NCI-H2196 (cell line): Measurements from ENCODE around the gene NPHS2.
"Not testable (repeated sequence)": the region's sequence is repeated elsewhere in the genome, so short reads cannot be mapped to it uniquely, and the experiment has no call there.

ENCODE experiments used
- DNase-seq: peaks from one replicate; lab custom pipeline; 2025; ENCODE audit not compliant: unreplicated experiment; lab: John Stamatoyannopoulos, UW

NPHS2 gene

DNA sequence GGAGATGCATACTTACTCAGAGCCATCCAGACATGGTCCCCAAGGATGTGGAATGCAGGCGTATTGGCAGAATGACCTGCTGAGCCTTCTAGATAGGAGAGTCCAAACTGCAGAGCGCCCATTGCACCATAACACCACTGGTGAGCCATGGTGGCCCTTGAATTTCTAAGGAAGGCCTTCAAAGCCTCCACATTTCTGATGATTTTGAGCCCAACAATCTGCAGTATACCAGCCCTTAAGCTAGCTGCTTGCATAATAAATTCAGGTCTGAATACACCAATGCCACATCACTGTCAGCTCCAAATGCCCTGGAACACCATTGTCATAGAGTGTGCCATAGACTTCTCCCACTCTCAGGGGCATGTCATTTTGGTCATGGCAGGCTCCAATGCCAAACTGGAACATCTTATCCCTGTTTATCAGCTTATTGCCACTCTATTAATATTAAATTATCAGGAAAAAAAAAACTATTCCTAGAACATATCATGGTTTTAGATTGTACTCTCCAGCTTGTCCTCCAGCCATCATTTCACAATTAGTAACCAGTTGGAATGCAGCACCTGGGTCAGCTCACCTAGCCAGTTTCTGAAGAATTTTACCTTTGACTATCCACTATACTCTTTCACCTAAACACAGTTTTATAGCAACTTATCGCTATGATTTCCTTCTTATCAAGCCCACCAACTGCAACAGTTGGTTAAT lies 26.9 kb downstream of the NPHS2 start:
- DNase-seq: no peak

DNA sequence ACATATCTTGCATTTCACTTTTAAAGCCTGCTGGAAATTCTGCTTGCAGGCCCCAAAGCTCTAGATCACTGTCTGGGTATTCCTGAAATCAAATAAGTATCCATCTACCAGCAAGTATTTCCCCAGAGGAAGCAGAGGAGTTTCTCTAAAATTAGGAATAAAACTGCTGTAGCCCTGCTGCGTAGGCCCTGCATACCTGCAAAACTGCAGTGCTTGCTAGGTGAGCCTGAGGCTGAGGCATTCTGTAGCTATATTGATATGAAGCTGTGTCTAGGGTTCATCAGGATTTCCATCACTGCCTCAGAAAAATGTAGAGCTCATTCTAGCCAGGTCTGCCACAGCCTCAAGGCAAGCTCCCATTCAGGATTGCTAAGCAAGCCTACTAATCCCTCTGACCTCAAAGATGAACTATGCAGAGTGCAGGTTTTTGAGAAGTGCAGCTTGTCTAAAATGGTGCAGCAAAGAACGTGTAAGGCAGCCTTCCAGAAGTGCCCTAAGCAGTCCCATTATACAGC lies 28.7 kb downstream of the NPHS2 start:
- no peak for DNase-seq

DNA sequence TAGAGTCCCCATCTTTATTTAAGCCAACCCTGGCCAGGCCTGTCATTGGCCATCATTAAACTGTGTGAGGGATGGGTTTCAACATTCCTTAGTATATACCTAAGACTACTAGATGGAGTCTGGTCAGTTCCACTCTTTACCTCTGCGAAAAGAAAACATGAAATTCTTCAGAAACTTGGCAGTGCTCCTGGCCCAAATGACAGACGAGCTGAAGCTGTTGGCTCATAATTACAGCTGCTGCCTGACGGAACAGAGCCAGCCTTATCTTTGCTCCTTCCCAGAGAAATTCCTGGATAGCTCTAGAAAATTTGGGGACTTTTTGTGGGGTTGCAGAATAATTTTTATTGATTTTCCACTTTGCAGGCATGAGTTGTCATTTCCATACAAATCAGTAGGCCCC lies 30.4 kb downstream of the NPHS2 start:
- no peak for DNase-seq

DNA sequence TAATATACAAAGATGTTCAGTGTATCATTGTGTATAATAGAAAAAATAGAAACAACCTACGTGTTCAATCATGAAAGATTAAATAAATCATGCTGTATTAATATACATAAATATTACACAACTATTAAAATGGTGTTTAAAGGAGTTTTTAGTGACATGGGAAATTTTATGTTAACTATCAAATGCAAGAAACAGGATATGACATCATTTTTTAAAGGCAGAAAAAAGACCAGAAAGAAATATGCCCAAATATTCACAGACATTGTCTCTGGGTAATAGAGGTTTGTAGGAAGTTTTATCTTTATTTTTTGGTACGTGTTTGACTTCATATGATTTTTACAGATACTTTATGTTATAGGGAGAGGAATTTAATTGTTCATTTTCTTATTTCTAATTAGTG lies 34.0 kb downstream of the NPHS2 start:
- no peak for DNase-seq

DNA sequence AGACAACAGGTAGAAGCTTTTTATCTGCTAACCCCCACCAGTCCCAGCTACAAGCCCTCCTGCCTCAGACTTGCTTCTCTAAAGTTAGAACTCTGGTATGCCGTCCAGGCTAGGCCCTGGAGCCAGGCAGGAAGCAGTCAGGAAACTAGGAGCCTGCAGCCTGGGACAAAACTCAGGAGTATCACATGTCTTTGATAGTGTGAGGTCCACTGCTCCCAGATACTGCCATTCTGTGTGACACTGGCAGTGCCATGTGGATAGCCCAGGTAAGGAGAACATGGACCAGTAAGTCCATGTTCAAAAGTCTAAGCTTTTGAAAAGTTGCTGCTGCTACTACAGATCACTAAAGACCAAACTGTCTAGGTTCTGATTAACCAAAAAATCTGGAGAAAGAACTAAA lies 45.4 kb downstream of the NPHS2 start:
- no peak for DNase-seq

DNA sequence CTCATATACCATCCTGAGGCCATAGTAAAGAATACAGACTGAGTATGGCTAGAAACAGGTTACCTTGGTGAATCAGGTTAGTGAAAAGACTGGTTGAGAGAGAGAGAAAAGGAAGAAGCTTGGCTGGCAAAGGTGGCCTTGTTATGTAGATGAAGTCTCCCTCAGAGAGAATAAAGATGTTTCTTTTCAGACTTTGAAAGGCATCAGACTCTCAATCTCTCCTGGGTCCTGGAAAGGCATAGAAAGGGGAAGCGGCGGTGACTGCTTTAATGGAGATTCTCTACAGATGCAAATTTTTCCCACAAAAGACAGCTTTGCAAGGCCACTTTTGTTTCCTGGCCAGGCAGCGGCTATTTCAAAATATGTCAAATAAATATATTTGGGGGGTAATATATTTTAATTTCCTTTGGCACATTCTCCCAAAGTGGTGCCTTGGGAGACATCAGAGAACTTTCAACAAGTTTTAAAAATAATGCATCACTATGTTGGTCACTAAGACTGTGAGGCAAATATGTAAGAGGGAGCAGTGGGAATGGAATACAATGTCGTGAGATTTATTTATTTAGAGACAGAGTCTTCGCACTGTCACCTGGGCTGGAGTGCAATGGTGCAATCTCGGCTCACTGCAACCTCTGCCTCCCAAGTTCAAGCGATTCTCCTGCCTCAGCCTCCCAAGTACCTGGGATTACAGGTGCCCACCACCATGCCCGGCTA lies 46.1 kb downstream of the NPHS2 start:
- DNase-seq: no peak

DNA sequence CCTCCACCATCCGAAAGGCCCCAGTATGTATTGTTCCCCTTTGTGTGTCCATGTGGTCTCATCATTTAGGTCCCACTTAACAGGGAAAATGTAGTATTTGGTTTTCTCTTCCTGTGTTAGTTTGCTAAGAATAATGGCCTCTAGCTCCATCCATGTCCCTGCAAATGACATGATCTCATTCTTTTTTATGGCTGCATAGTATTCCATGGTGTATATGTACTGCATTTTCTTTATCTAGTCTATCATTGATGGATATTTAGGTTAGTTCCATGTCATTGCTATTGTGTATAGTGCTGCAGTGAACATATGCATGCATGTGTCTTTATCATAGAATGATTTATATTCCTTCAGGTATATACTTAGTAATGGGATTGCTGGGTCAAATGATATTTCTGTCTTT lies 57.2 kb downstream of the NPHS2 start:
- not testable (repeated sequence) for DNase-seq

DNA sequence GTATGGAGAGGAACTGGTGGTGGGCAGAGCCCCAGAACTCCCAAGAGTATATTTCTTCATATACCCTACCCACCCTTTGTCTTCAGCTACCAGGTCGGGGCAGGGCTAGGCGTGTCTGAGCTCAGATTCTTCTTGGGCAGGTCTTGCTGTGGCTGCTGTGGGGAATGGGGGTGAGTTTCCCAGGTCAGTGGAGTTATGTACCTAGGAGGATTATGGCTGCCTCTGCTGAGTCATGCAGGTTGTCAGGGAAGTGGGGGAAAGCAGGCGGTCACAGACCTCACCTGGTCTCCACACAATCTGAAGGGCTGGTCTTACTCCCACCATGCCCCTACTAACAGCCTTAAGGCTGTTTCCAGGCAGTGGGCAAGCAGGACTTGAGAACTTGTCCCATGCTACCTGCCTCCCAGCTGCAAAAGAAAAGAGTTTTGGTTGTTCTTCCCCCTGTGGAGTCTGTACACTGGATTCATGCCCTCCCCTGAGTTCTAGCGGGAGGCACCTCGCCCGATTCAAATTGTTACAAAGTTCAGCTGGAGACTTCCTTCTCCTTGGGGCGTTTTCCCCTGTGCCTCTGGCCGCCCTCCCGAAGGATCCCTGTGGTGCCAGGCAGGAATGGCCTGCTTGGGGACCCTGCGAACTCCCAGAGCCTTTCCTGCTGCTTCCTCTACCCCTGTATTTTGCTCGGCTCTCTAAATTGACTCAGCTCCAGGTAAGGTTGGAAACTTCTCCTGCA lies 58.6 kb downstream of the NPHS2 start:
- no peak for DNase-seq

DNA sequence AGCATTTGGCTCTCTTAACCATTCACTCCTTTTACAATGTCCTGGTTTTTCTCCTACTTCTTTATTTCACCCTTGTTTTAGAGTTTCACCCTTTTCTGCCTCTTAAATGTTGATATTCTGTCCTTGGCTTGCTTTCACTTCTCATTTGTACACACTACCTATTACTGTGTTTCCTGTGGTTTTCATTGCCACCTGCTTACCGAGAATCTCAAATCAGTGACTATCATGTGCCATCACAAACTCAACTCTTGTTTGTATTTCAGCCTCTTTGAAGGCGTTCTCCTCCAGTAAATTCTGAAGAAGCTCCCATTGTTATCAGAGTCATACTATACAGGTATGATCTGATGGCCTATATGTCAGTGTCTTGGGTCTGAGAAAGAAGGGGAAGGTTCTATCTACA lies 65.7 kb downstream of the NPHS2 start:
- DNase-seq: no peak

DNA sequence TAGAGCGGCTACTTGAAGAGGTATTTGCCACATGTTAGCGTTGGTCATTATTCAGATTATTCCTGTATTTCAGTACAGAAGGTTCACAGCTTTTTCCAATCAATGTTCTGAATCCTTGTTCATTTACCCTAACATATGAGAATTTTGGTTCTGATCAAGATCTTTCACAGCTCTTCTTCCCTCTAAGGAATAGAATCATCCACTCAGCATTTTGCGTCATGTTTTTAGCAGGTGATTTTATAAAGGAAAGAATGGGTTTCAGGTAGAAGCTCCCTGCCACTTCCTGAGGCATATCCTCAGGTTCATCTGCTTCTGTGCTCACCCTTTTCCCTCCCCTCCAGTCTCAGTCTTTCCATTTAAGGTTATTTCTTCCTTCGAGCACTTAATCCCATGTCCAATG lies 66.4 kb downstream of the NPHS2 start:
- no peak for DNase-seq

DNA sequence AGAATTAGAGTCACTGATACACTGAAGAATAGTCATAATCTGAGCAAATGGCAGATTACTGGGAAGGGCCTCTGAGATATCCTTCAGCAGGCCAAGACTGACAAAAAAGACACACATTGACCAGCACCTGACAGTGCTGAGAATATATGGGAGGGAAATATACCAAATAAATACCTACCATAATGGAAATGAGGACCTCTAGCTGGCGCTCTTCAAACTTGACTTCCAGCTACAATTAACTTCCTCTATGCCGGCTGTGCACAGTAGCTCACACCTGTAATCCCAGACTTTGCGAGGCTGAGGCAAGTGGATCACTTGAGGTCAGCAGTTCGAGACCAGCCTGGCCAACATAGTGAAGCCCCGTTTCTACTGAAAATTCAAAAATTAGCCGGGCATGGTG lies 69.5 kb downstream of the NPHS2 start:
- DNase-seq: no peak
